ENCODE measurements around the gene MAD1L1. TPM values are rescaled to one million over a fixed set of nuclear protein-coding genes. Genes with fewer than 3 reads are reported as not detected.
"Not testable (repeated sequence)": the region's sequence is repeated elsewhere in the genome, so short reads cannot be mapped to it uniquely, and the experiment has no call there.

The MAD1L1 gene
- total RNA-seq, 1 experiment from 2014 or later: 163 TPM

- no peak for DNase-seq (ENCODE audit: low spot score)
- in situ Hi-C loops (cut with HindIII; ENCODE audit: low sequenced_read_pairs): loop anchor here (10.0 kb wide), 1 partner anchor 95 kb away; no protein-coding TSS in a partner anchor
Measured at GRCh38 chr7:1869452-1870130, 363.2 kb downstream of the MAD1L1 start.

- no peak for DNase-seq (ENCODE audit: low spot score)
- in situ Hi-C loops (cut with HindIII; ENCODE audit: low sequenced_read_pairs): loop anchor here (10.0 kb wide), 1 partner anchor 94 kb away; no protein-coding TSS in a partner anchor
Measured at GRCh38 chr7:1868516-1869165, 364.1 kb downstream of the MAD1L1 start.

- DNase-seq (ENCODE audit: low spot score): no peak
- in situ Hi-C loops (cut with HindIII; ENCODE audit: low sequenced_read_pairs): loop anchor here (10.0 kb wide), 1 partner anchor 93 kb away; no protein-coding TSS in a partner anchor
Measured at GRCh38 chr7:1867370-1868260, 365.1 kb downstream of the MAD1L1 start.

- in situ Hi-C loops (cut with HindIII; ENCODE audit: low sequenced_read_pairs): loop anchor here (10.0 kb wide), 1 partner anchor 92 kb away; no protein-coding TSS in a partner anchor
- DNase-seq (ENCODE audit: low spot score): no peak
Measured at GRCh38 chr7:1866601-1867000, 366.1 kb downstream of the MAD1L1 start.

- in situ Hi-C loops (cut with HindIII; ENCODE audit: low sequenced_read_pairs): loop anchor here (10.0 kb wide), 1 partner anchor 91 kb away; no protein-coding TSS in a partner anchor
- no peak for DNase-seq (ENCODE audit: low spot score)
Measured at GRCh38 chr7:1865571-1866255, 367.0 kb downstream of the MAD1L1 start.

- no peak for DNase-seq (ENCODE audit: low spot score)
- in situ Hi-C loops (cut with HindIII; ENCODE audit: low sequenced_read_pairs): loop anchor here (10.0 kb wide), 1 partner anchor 90 kb away; no protein-coding TSS in a partner anchor
Measured at GRCh38 chr7:1865000-1865555, 367.7 kb downstream of the MAD1L1 start.

- in situ Hi-C loops (cut with HindIII; ENCODE audit: low sequenced_read_pairs): loop anchor here (10.0 kb wide), 1 partner anchor 90 kb away; no protein-coding TSS in a partner anchor
- DNase-seq (ENCODE audit: low spot score): peak; percentile 17
Measured at GRCh38 chr7:1864161-1864940, 368.4 kb downstream of the MAD1L1 start.

- in situ Hi-C loops (cut with HindIII; ENCODE audit: low sequenced_read_pairs): loop anchor here (10.0 kb wide), 1 partner anchor 88 kb away; no protein-coding TSS in a partner anchor
- DNase-seq (ENCODE audit: low spot score): no peak
Measured at GRCh38 chr7:1863091-1863900, 369.4 kb downstream of the MAD1L1 start.

- DNase-seq (ENCODE audit: low spot score): no peak
- in situ Hi-C loops (cut with HindIII; ENCODE audit: low sequenced_read_pairs): loop anchor here (10.0 kb wide), 1 partner anchor 88 kb away; no protein-coding TSS in a partner anchor
Measured at GRCh38 chr7:1862560-1862959, 370.2 kb downstream of the MAD1L1 start.

GRCh38 chr7:1861799-1862458 is 370.8 kb downstream of the MAD1L1 start:
- DNase-seq (ENCODE audit: low spot score): no peak
- in situ Hi-C loops (cut with HindIII; ENCODE audit: low sequenced_read_pairs): loop anchor here (10.0 kb wide), 1 partner anchor 87 kb away; no protein-coding TSS in a partner anchor

GRCh38 chr7:1860881-1861798 is 371.6 kb downstream of the MAD1L1 start:
- DNase-seq (ENCODE audit: low spot score): not testable (repeated sequence)
- in situ Hi-C loops (cut with HindIII; ENCODE audit: low sequenced_read_pairs): loop anchor here (10.0 kb wide), 1 partner anchor 86 kb away; no protein-coding TSS in a partner anchor

- in situ Hi-C loops (cut with HindIII; ENCODE audit: low sequenced_read_pairs): loop anchor here (10.0 kb wide), 1 partner anchor 85 kb away; no protein-coding TSS in a partner anchor
- no peak for DNase-seq (ENCODE audit: low spot score)
Measured at GRCh38 chr7:1859266-1860035, 373.3 kb downstream of the MAD1L1 start.

GRCh38 chr7:1858435-1859265 is 374.1 kb downstream of the MAD1L1 start:
- in situ Hi-C loops (cut with HindIII; ENCODE audit: low sequenced_read_pairs): no loop called here
- DNase-seq (ENCODE audit: low spot score): no peak

Measured in G401 (cell line).